ENCODE data around the gene PLA2G4E.

The PLA2G4E gene

GRCh38 chr15:41955807-41956525 is 64.9 kb downstream of the PLA2G4E start:
- peaks cover 7% of the 10 kb centered on the region for H3K4me1 Mint-ChIP-seq
- DNase-seq (no peak), ATAC-seq (no peak)
- H3K9me3 Mint-ChIP-seq = no peaks in the 10 kb centered on the region
- H3K27me3 Mint-ChIP-seq = no peaks in the 10 kb centered on the region
- no peak overlapping the region for H3K4me3 Mint-ChIP-seq
- peaks cover 5% of the 10 kb centered on the region for H3K36me3 Mint-ChIP-seq (ENCODE audit: low read depth)
- no peak overlapping the region for H3K27ac Mint-ChIP-seq

- peaks cover 5% of the 10 kb centered on the region for H3K36me3 Mint-ChIP-seq (ENCODE audit: low read depth)
- peaks cover 7% of the 10 kb centered on the region for H3K4me1 Mint-ChIP-seq
- H3K27ac Mint-ChIP-seq = no peak overlapping the region
- DNase-seq (no peak), ATAC-seq (no peak)
- no peaks in the 10 kb centered on the region for H3K9me3 Mint-ChIP-seq
- no peaks in the 10 kb centered on the region for H3K27me3 Mint-ChIP-seq
- no peak overlapping the region for H3K4me3 Mint-ChIP-seq
Measured at GRCh38 chr15:41955100-41955499, 65.7 kb downstream of the PLA2G4E start.

DNA sequence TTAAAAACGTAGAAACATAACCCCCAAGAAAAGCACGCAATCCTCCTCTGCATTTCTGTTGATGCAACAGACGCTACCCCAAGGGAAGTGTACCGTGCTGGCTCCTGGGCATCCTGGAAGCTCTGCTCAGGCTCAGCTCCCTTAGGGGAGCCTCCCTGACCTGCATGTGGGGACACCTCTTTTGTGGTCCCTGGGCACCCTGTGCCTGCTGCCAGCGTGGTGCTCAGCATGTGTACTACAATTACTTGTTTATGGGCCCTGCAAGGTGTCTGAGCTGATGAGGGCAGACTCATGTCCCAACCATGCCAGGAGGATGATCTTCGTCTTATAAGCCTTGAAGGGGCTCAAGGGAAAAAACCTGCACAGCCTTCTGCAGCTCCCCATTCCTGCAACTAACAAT is 66.8 kb downstream of the PLA2G4E start:
- peaks cover 5% of the 10 kb centered on the region for H3K36me3 Mint-ChIP-seq (ENCODE audit: low read depth)
- no peaks in the 10 kb centered on the region for H3K27me3 Mint-ChIP-seq
- H3K4me3 Mint-ChIP-seq = no peak overlapping the region
- no peaks in the 10 kb centered on the region for H3K9me3 Mint-ChIP-seq
- H3K27ac Mint-ChIP-seq = no peak overlapping the region
- H3K4me1 Mint-ChIP-seq = peaks cover 7% of the 10 kb centered on the region
- DNase-seq (no peak), ATAC-seq (no peak)

DNA sequence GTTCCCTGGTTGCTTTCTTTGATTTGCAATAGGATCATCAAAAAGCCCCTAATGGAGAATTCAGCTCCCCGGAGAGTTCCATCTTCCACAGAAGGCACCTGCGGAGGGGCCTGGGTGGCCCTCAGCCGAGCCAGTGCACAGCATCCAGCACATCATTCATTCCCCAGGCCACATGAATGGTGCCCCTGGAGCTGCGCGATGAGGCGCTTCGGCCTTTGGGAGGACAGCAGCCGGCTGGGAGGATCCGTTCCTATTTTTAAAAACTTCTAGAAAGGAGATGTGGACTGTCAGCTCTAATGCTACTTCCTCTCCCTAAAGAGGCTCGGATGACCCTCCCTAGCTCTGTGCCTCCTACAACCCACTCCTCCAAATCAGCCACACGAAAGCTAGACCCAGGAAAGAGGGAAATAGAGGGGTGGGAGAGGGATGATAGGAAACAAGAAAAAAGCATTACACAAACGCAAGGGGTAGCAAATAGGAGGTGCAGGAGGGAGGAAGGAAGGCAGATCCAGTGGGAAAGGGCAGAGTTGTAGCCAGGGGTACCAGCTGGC is 68.8 kb downstream of the PLA2G4E start:
- H3K27ac Mint-ChIP-seq = no peak overlapping the region
- ATAC-seq = no peak

DNA sequence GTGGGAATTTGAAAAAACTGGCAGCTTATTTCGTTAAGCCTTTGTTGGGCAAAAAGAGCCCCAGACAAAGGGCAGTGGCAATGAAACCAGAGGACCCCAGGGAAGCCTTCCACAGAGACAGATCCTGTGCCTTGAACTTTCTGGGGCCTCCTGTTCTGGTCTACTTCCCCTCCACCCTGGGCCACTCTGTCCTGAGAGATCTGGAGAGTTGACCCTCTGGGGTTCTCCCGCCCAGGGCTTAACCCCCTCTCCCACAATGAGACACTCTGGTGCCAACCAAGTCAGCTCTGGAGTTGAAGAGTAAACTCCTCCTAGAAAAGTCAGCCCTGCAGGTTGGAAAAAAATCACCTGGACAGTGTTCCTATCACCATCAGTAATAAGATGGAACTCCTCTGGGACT is 69.3 kb downstream of the PLA2G4E start:
- Mint-ChIP-seq H3K4me1 (no peaks in the 10 kb centered on the region), H3K27ac (no peak overlapping the region), H3K27me3 (no peaks in the 10 kb centered on the region), H3K9me3 (no peaks in the 10 kb centered on the region), H3K4me3 (no peak overlapping the region), H3K36me3 (ENCODE audit: low read depth) (peaks cover 5% of the 10 kb centered on the region)
- DNase-seq = no peak
- no peak for ATAC-seq

More for the DNA sequence above, 68.8 kb downstream of the PLA2G4E start:
- no peak for DNase-seq
- Mint-ChIP-seq H3K36me3 (ENCODE audit: low read depth) (peaks cover 5% of the 10 kb centered on the region), H3K4me1 (no peaks in the 10 kb centered on the region), H3K4me3 (no peak overlapping the region), H3K27me3 (no peaks in the 10 kb centered on the region), H3K9me3 (no peaks in the 10 kb centered on the region)

DNA sequence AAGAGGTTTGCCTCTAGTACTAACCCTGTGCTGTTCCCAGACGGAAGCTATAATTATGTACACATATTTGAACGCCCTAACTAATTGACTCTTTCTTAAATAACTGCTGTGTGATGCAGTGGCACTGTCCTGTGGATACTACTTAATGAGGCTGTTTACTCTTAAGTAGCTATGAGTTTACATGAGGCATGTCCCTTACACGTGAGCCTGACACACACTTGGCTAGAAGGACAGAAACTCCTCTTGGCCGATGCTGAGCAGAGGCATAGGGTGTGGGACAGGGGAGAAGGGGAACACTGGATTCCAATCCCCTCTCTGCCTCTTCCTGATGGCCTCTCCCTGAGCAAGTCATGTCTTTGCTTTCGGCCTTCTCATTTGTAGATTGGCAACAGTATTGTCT is 70.4 kb downstream of the PLA2G4E start:
- H3K36me3 Mint-ChIP-seq (ENCODE audit: low read depth) = peaks cover 5% of the 10 kb centered on the region
- DNase-seq = no peak
- H3K4me3 Mint-ChIP-seq = no peak overlapping the region
- no peaks in the 10 kb centered on the region for H3K4me1 Mint-ChIP-seq
- no peaks in the 10 kb centered on the region for H3K9me3 Mint-ChIP-seq
- no peak overlapping the region for H3K27ac Mint-ChIP-seq
- no peaks in the 10 kb centered on the region for H3K27me3 Mint-ChIP-seq
- ATAC-seq = no peak

DNA sequence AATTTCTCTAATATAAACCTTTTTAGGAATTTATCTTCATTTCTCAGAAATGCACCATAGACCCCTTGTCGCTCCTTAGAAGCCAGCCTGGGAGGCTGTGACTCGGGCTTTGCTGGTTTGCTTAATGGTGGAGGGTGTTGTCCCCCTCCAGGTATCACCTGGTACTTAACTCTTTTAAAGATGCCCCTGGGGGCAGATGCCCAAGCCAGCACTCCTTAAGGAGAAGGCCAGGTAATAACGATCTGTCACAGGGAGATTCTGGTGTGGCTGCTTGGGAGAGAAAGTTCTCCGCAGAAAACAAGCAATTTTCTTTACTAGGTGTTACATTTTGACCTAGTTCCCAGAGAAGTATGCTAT is 70.7 kb downstream of the PLA2G4E start:
- Mint-ChIP-seq H3K4me1 (peaks cover 2% of the 10 kb centered on the region), H3K36me3 (ENCODE audit: low read depth) (peaks cover 5% of the 10 kb centered on the region), H3K27ac (no peak overlapping the region), H3K27me3 (no peaks in the 10 kb centered on the region), H3K4me3 (no peak overlapping the region), H3K9me3 (no peaks in the 10 kb centered on the region)
- DNase-seq (no peak), ATAC-seq (no peak)

DNA sequence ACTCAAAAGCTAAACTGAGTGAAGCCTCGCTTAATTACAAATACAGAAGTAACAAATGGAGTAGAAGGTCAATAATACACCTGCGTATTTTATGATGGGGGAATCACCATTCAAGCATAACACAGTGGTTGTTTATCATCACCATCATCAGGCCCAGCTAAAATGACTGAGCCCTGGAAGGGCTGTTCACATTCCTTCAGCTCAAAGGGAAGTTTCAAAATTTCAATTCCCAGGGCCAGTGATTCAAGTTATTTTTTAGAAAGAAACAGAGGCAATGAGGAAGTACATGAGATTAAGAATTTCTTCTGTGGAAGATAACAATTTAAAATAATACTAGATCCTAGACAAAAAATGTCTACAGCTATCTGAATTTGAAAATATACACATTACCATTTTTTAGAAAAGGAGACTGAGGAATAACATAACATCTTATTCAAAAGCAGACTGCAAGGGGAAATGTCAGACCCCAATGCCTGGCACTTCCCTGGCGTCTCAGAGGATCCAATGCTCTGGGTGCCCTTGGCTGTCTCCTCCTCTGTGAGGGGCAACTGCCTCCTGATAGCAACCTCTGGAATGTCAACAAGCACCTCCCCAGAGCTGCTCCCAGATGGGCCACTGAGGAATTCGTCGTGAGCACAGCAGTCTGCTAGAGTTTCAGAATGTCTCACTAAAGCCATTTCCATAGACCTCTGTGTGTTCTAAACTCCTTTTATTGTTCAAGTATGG is 71.3 kb downstream of the PLA2G4E start:
- H3K27me3 Mint-ChIP-seq = no peaks in the 10 kb centered on the region
- no peak overlapping the region for H3K4me3 Mint-ChIP-seq
- peaks cover 3% of the 10 kb centered on the region for H3K4me1 Mint-ChIP-seq
- peaks cover 5% of the 10 kb centered on the region for H3K36me3 Mint-ChIP-seq (ENCODE audit: low read depth)
- DNase-seq (no peak), ATAC-seq (no peak)
- H3K27ac Mint-ChIP-seq = no peak overlapping the region
- no peaks in the 10 kb centered on the region for H3K9me3 Mint-ChIP-seq

- H3K9me3 Mint-ChIP-seq = no peaks in the 10 kb centered on the region
- DNase-seq = no peak
Measured at GRCh38 chr15:41948490-41948889, 72.4 kb downstream of the PLA2G4E start.

DNA sequence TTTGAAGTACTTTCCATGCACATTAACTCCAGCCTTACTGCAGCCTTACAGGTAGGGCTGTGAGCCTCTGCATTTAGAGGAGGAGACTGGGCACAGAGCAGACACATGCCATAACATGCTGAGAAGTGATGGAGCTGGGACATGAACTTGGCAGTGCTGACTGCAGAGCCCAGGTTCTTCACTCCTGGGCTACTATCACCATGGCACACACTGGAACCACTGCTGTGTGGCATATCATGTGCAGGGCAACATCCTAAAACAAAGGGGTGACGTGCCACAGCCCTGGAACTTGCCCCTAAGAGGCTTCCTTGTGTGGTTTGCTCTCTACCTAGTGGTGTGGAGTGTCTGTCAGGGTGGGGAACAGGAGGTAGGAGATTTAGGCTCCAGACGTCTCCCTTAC is 73.9 kb downstream of the PLA2G4E start:
- no peaks in the 10 kb centered on the region for H3K27me3 Mint-ChIP-seq
- H3K36me3 Mint-ChIP-seq (ENCODE audit: low read depth) = peaks cover 10% of the 10 kb centered on the region
- no peaks in the 10 kb centered on the region for H3K9me3 Mint-ChIP-seq
- no peak overlapping the region for H3K27ac Mint-ChIP-seq
- ATAC-seq = no peak
- H3K4me3 Mint-ChIP-seq = no peak overlapping the region
- DNase-seq = no peak
- H3K4me1 Mint-ChIP-seq = peaks cover 6% of the 10 kb centered on the region

More at GRCh38 chr15:41948490-41948889, 72.4 kb downstream of the PLA2G4E start:
- no peak overlapping the region for H3K4me3 Mint-ChIP-seq
- no peak overlapping the region for H3K27ac Mint-ChIP-seq
- peaks cover 6% of the 10 kb centered on the region for H3K4me1 Mint-ChIP-seq
- no peak for ATAC-seq
- peaks cover 5% of the 10 kb centered on the region for H3K36me3 Mint-ChIP-seq (ENCODE audit: low read depth)
- H3K27me3 Mint-ChIP-seq = no peaks in the 10 kb centered on the region

DNA sequence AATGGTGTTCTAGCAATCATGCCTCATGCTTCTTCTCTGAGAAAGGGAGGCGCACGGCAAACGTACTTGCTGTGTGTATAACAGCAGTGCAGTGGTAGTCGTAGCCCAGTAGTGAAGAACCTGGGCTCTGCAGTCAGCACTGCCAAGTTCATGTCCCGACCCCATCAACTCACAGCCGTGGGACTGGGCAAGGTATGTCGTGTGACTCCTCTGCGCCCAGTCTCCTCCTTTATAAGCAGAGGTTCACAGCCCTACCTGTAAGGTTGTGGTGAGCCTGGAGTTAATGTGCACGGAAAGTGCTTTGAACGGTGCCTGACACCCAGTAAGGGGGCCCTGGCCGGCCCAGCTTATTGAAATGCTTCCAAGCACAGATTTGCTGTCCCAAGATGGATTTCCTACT is 75.1 kb downstream of the PLA2G4E start:
- no peaks in the 10 kb centered on the region for H3K9me3 Mint-ChIP-seq
- DNase-seq = no peak
- no peak for ATAC-seq
- peaks cover 12% of the 10 kb centered on the region for H3K4me1 Mint-ChIP-seq
- no peak overlapping the region for H3K4me3 Mint-ChIP-seq
- H3K36me3 Mint-ChIP-seq (ENCODE audit: low read depth) = peaks cover 12% of the 10 kb centered on the region
- H3K27me3 Mint-ChIP-seq = no peaks in the 10 kb centered on the region
- no peak overlapping the region for H3K27ac Mint-ChIP-seq

DNA sequence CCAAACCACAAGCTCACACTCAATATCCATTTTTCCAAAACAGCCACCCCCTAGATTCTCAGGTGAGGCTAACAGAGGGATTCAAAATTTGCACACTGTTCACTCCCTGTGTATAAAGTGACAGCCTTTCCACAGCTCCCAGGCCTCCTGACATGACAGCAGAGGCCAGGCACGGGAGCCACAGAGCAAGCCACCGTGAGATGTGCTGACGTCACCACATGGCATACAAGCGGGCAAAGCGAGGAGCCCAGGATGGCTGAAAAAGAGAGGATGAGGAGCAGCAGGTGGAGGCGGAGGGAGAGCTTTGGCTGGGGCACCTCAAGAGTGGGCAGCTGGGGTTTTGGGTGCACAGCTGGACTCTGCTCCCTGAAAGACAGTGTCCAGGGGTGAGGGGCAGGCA is 75.6 kb downstream of the PLA2G4E start:
- no peak for DNase-seq
- H3K27ac Mint-ChIP-seq = no peak overlapping the region
- H3K36me3 Mint-ChIP-seq (ENCODE audit: low read depth) = peaks cover 17% of the 10 kb centered on the region
- ATAC-seq = no peak
- no peaks in the 10 kb centered on the region for H3K27me3 Mint-ChIP-seq
- peaks cover 17% of the 10 kb centered on the region for H3K4me1 Mint-ChIP-seq
- H3K9me3 Mint-ChIP-seq = no peaks in the 10 kb centered on the region
- no peak overlapping the region for H3K4me3 Mint-ChIP-seq

- no peak overlapping the region for H3K27ac Mint-ChIP-seq
- H3K4me1 Mint-ChIP-seq = peaks cover 20% of the 10 kb centered on the region
Measured at GRCh38 chr15:41944313-41944940, 76.4 kb downstream of the PLA2G4E start.

DNA sequence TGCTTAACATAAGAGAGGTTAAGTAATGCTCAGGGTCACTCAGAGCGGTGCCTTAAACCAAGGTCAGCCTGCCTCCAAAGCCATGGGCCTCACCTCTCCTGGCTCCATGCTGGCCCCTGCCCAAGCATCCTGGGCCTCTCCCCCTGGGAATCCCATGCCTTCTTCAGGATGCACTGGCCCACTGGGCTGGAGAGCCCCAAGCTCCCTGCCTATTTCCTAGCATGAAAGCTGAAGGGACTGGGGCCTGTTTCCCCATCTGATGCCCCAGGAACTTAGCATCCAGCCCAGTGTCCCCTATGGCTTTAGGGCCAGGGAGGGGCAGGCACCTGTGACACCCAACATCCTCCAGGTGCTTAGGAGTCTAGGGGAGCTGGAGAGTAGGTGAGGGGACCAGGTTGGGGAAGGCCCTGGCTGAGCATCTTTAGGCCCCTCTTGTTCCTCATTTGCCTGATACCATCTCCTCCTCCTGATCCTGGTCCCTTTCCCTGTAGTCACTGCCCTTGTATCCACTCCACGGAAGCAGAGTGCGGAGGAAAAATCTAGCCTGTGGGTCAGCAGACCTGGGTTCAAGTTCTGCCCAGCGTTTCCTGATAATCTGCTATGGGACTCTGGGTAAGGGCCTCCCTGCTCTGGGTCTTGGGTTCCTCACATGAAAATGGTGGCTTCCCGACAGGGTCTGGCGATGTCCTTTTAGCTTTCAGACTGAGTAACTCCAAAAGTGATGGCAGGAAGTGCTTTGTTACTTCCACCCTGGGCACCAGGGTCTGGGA is 77.1 kb downstream of the PLA2G4E start:
- Mint-ChIP-seq H3K27ac (no peak overlapping the region), H3K27me3 (no peaks in the 10 kb centered on the region), H3K9me3 (no peaks in the 10 kb centered on the region), H3K4me3 (no peak overlapping the region), H3K4me1 (peaks cover 22% of the 10 kb centered on the region), H3K36me3 (ENCODE audit: low read depth) (peaks cover 18% of the 10 kb centered on the region)
- ATAC-seq = no peak
- DNase-seq = no peak

More at GRCh38 chr15:41944313-41944940, 76.4 kb downstream of the PLA2G4E start:
- H3K36me3 Mint-ChIP-seq (ENCODE audit: low read depth) = peaks cover 18% of the 10 kb centered on the region
- no peaks in the 10 kb centered on the region for H3K27me3 Mint-ChIP-seq
- H3K9me3 Mint-ChIP-seq = no peaks in the 10 kb centered on the region
- ATAC-seq (no peak), DNase-seq (no peak)
- no peak overlapping the region for H3K4me3 Mint-ChIP-seq

Measured in activated naive CD8-positive, alpha-beta T cell treated with anti-CD3 and anti-CD28 coated beads, Interleukin-2, amount 50 U/mL, for 24 hours (primary cell).